Adrenal gland (tissue), 12 donors: Measurements from ENCODE around the gene ARHGDIA. TPM values are rescaled to one million over a fixed set of nuclear protein-coding genes. Genes with fewer than 3 reads are reported as not detected.

Experiments
- DNase-seq, 7 donors: peaks; one replicate each; pipeline ENCODE4 v3.0.0-alpha.2; 2019 to 2020
- H3K27ac ChIP-seq, 5 donors: fragments of 200-600 bp; sonication (generic) in 4 of 5; 1 replicate in 3 of 5; 2 replicates in 2 of 5; pipeline versions ENCODE4 v1.5.1 to v1.8.0; 2016 to 2020; ENCODE audit warnings: mild to moderate bottlenecking in 1 of 5
- H3K27me3 ChIP-seq: fragments of 200-600 bp; 2 replicates; pipeline ENCODE4 v1.8.0; 2021
- H3K36me3 ChIP-seq, 2 donors: fragments of 200-600 bp; replicated peaks in 1 of 2; 1 replicate in 1 of 2; 2 replicates in 1 of 2; pipeline versions ENCODE4 v1.5.1 to v1.8.0; 2018 to 2022
- H3K4me1 ChIP-seq, 2 donors: fragments of 200-600 bp; replicated peaks in 1 of 2; 1 replicate in 1 of 2; 2 replicates in 1 of 2; pipeline versions ENCODE4 v1.5.1 to v1.8.0; 2018 to 2021
- H3K4me3 ChIP-seq, 4 donors: fragments of 200-600 bp; sonication (generic) in 3 of 4; one replicate each; pipeline ENCODE4 v1.5.1; 2016 to 2018
- H3K9me3 ChIP-seq, 3 donors: fragments of 200-600 bp; sonication (generic) in 1 of 3; replicated peaks in 1 of 3; 1 replicate in 2 of 3; 2 replicates in 1 of 3; pipeline versions ENCODE4 v1.5.1 to v1.8.0; 2016 to 2021
- CTCF ChIP-seq, 6 experiments: fragments of 450-650 bp in 4 of 6; fragments of 200-600 bp in 2 of 6; sonication (generic) in 1 of 6; IDR thresholded peaks; 1 replicate in 5 of 6; 2 replicates in 1 of 6; pipeline versions ENCODE4 v1.5.1 to v1.8.0; 2016 to 2021; ENCODE audit warnings: antibody characterized with exemption in 6 of 6, mild to moderate bottlenecking in 2 of 6, moderate library complexity in 1 of 6
- POLR2A ChIP-seq, 2 donors: fragments of 450-650 bp; IDR thresholded peaks; one replicate each; pipeline ENCODE4 v1.6.1; 2017; ENCODE audit warnings: antibody characterized with exemption in 2 of 2, mild to moderate bottlenecking in 2 of 2, moderate library complexity in 1 of 2
- WGBS, 4 donors: extraction: QIAGEN DNeasy Blood & Tissue Kit in 2 of 4; methylation state at CpG; one replicate each; pipeline versions ENCODE4 v1.1.5 to v1.1.7; 2013 to 2017; 5-methylcytosine and 5-hydroxymethylcytosine counted together
- intact Hi-C, 2 donors: fragments of 100-400 bp; cut with DNase I; formaldehyde crosslinking; loops; one replicate each; pipeline versions ENCODE4 v1.14.1 to v1.15.0; 2022 to 2023
- polyA plus RNA-seq, 3 donors: library from polyadenylated mRNA; stranded (reverse); fragments of 200-250 nt in 2 of 3; fragments of 350-450 nt in 1 of 3; fragmentation: Illumina TruSeq in 1 of 3; extraction: RNeasy Lipid Tissue Mini Kit (QIAGEN cat#74804) in 1 of 3; gene quantifications; one replicate each; pipeline ENCODE4 v1.2.3, GENCODE V29; 2013 to 2014
- total RNA-seq, 9 donors: library from RNA; depleted of rRNA in 4 of 9; stranded (reverse); fragments of >200 nt in 4 of 9; fragments of 120-200 nt in 1 of 9; fragmentation: NEBNext Ultra II Directional in 1 of 9; extraction: Animal tissue kit (Norgen Biotek cat#: 25700) in 1 of 9; gene quantifications; one replicate each; pipeline versions ENCODE4 v1.1.0 to v1.2.4, GENCODE V29; 2013 to 2023
- donor health status: healthy with polysubstance abuse.
- donor health status: Bipolar disorder and iron deficiency.
- donor health status: DM: yes; HTN: yes; CAD: no.
- donor health status: DM: no; HTN: no; CAD: no.
- donor health status: DM: no; HTN: no; CAD: no.
- donor health status: DM: yes; HTN: yes; CAD: no.

ARHGDIA gene
- total and polyA plus RNA-seq, 12 donors, result 123 to 491 (median 227) TPM

- H3K9me3 ChIP-seq, result no peaks in the 10 kb centered on the region
- H3K36me3 ChIP-seq, result peaks cover 0 to 25% of the 10 kb centered on the region in 2 donors
- H3K4me1 ChIP-seq, result peaks cover 24 to 48% of the 10 kb centered on the region in 2 donors
- peak in 6 of 7 donors; percentile 74 to 87 (median 80) for DNase-seq
- H3K27ac ChIP-seq, result peak overlapping the region; percentile 47 to 100 (median 92)
- TF ChIP-seq CTCF (IDR thresholded peaks at IDR 0.05), result no peak
- TF ChIP-seq POLR2A (IDR thresholded peaks at IDR 0.05), result peak; percentile 27 to 50
- intact Hi-C loops, result no loop called here
- WGBS, 4 donors, result 18 to 29% (median 24%) methylated on average over 6 to 23 of the region's 23 CpGs
- no peaks in the 10 kb centered on the region for H3K27me3 ChIP-seq
- no peak overlapping the region for H3K4me3 ChIP-seq
These were observed 3.8 kb downstream of the ARHGDIA start for GRCh38 chr17:81867170-81867990.

- Histone ChIP-seq H3K4me1 (peaks cover 26 to 50% of the 10 kb centered on the region in 2 donors), H3K36me3 (peaks cover 0 to 25% of the 10 kb centered on the region in 2 donors), H3K27me3 (no peaks in the 10 kb centered on the region), H3K4me3 (no peak overlapping the region), H3K27ac (peak overlapping the region in 4 of 5 donors; percentile 86 to 100 (median 96)), H3K9me3 (no peaks in the 10 kb centered on the region)
- WGBS, 4 donors, result 58 to 81% (median 65%) methylated on average over 11 to 18 of the region's 18 CpGs
- peak in 1 of 7 donors; percentile 40 for DNase-seq
- no peak for TF ChIP-seq POLR2A (IDR thresholded peaks at IDR 0.05)
- TF ChIP-seq CTCF (IDR thresholded peaks at IDR 0.05), result no peak
- intact Hi-C loops, result no loop called here
These were observed 4.5 kb downstream of the ARHGDIA start for GRCh38 chr17:81866440-81867169.

- intact Hi-C loops, result no loop called here
- no peak for TF ChIP-seq POLR2A (IDR thresholded peaks at IDR 0.05)
- no peak for TF ChIP-seq CTCF (IDR thresholded peaks at IDR 0.05)
- Histone ChIP-seq H3K36me3 (peaks cover 0 to 25% of the 10 kb centered on the region in 2 donors), H3K9me3 (no peaks in the 10 kb centered on the region), H3K4me3 (no peak overlapping the region), H3K27ac (peak overlapping the region in 2 of 5 donors; percentile 99 to 100), H3K4me1 (peaks cover 28 to 50% of the 10 kb centered on the region in 2 donors), H3K27me3 (no peaks in the 10 kb centered on the region)
- 68 to 79% (median 77%) methylated on average over 9 to 18 of the region's 18 CpGs for WGBS, 4 donors
- peak in 2 of 7 donors; percentile 54 to 78 for DNase-seq
These were observed 5.3 kb downstream of the ARHGDIA start for GRCh38 chr17:81865733-81866439.

GRCh38 chr17:81865358-81865732 is 5.8 kb downstream of the ARHGDIA start:
- Histone ChIP-seq H3K9me3 (no peaks in the 10 kb centered on the region), H3K4me3 (no peak overlapping the region), H3K36me3 (peaks cover 0 to 25% of the 10 kb centered on the region in 2 donors), H3K27ac (no peak overlapping the region), H3K27me3 (no peaks in the 10 kb centered on the region), H3K4me1 (peaks cover 28 to 50% of the 10 kb centered on the region in 2 donors)
- peak in 1 of 7 donors; percentile 29 for DNase-seq
- WGBS, 4 donors, result 91 to 95% (median 92%) methylated on average over 7 to 8 of the region's 8 CpGs
- TF ChIP-seq POLR2A (IDR thresholded peaks at IDR 0.05) (no peak), CTCF (IDR thresholded peaks at IDR 0.05) (no peak)
- intact Hi-C loops, result no loop called here
